Natural killer cell (primary cell): ENCODE measurements around the gene REG1A. TPM values are rescaled to one million over a fixed set of nuclear protein-coding genes. Genes with fewer than 3 reads are reported as not detected.

Experiments used
- ATAC-seq, 3 donors: fragments of 150-1000 bp in 2 of 3; fragments of 200-7000 bp in 1 of 3; cut with Tn5 transposase; 1 replicate in 1 of 3; 2 replicates in 2 of 3; pipeline ENCODE4 v1.10.0; 2021; ENCODE audit warnings: mild to moderate bottlenecking in 2 of 3, moderate library complexity in 2 of 3
- DNase-seq, 2 donors: peaks; one replicate each; pipeline versions ENCODE4 v3.0.0 to v3.0.0-alpha.2; 2013 to 2021; ENCODE audit warnings: mixed read lengths in 1 of 2
- H3K27ac ChIP-seq: one replicate; pipeline ENCODE4 v1.5.1; 2013; ENCODE audit warnings: mild to moderate bottlenecking, low read length
- H3K27me3 ChIP-seq: one replicate; pipeline ENCODE4 v1.6.1; 2013; ENCODE audit warnings: low read length; ENCODE audit not compliant: control insufficient read depth, insufficient read depth
- H3K36me3 ChIP-seq: one replicate; pipeline ENCODE4 v1.6.1; 2013; ENCODE audit warnings: low read length; ENCODE audit not compliant: control insufficient read depth, insufficient read depth
- H3K4me1 ChIP-seq: one replicate; pipeline ENCODE4 v1.6.1; 2013; ENCODE audit warnings: low read length; ENCODE audit not compliant: control insufficient read depth, insufficient read depth
- H3K4me3 ChIP-seq: one replicate; pipeline ENCODE4 v1.5.1; 2013; ENCODE audit warnings: low read length
- H3K9me3 ChIP-seq: one replicate; pipeline ENCODE4 v1.6.1; 2013; ENCODE audit warnings: low read length; ENCODE audit not compliant: control insufficient read depth, insufficient read depth
- H3K27ac Mint-ChIP-seq, 2 donors: one replicate each; pipeline ENCODE4 v1.8.0; 2022; ENCODE audit warnings: mild to moderate bottlenecking in 2 of 2, mixed read lengths in 2 of 2, moderate library complexity in 1 of 2
- H3K27me3 Mint-ChIP-seq, 2 donors: one replicate each; pipeline ENCODE4 v1.8.0; 2022; ENCODE audit warnings: low read depth in 2 of 2, mixed read lengths in 2 of 2
- H3K36me3 Mint-ChIP-seq: one replicate; pipeline ENCODE4 v1.8.0; 2022; ENCODE audit warnings: mixed read lengths
- H3K4me1 Mint-ChIP-seq, 2 donors: one replicate each; pipeline ENCODE4 v1.8.0; 2022; ENCODE audit warnings: mixed read lengths in 2 of 2
- H3K4me3 Mint-ChIP-seq: one replicate; pipeline ENCODE4 v1.8.0; 2022; ENCODE audit warnings: mild to moderate bottlenecking, moderate library complexity, mixed read lengths
- H3K9me3 Mint-ChIP-seq, 2 donors: one replicate each; pipeline ENCODE4 v1.8.0; 2022; ENCODE audit warnings: mixed read lengths in 2 of 2
- CTCF ChIP-seq: fragments of 200-600 bp; IDR thresholded peaks from one replicate; pipeline ENCODE4 v1.8.0; 2022; ENCODE audit warnings: antibody characterized with exemption
- WGBS: methylation state at CpG from one replicate; pipeline ENCODE4 v1.1.7; 2013; ENCODE audit warnings: missing lambda C conversion rate; ENCODE audit not compliant: insufficient coverage; 5-methylcytosine and 5-hydroxymethylcytosine counted together
- intact Hi-C: fragments of 100-400 bp; cut with micrococcal nuclease; formaldehyde crosslinking; loops from one replicate; pipeline ENCODE4 v1.14.2; 2022
- total RNA-seq, 4 donors: library from RNA; stranded (reverse); fragments of 120-200 nt in 1 of 4; gene quantifications; one replicate each; pipeline versions ENCODE4 v1.2.3 to v1.2.4, GENCODE V29; 2013 to 2022

The REG1A gene
- total RNA-seq, 3 donors from 2014 or later (not counting 1 experiment from before 2014, with no cell fraction given), result not detected

DNA sequence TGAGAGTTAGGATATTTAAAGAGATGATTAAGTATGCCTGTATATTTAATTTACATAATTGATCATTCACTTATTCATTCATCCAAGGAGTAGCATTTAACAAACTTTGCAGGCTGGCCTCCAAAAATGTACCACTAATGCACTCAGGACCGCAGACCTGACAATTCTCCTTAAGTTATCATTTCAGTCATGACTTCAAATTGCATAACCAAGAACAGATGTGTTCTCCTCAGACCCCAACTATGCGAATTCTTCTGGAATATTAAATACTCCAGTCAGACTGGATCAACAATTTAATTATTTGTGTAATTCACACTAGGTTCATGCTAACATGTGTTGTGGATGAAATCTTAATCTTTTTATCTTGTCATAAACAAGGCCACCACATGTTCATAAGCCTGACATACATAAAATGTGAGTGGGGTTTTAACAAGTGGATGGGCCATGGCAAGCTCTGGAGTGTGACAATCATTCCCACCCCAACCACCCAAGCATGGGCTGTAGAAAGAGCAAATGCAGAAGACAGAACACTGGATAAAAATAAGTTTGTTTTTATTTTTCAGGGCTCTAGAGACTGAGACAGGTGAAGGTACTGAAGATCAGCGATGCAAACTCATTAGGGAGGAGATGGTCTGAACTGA is 35.7 kb upstream of the REG1A start:
- Histone ChIP-seq H3K4me3 (no peak overlapping the region), H3K36me3 (no peaks in the 10 kb centered on the region), H3K27ac (no peak overlapping the region), H3K27me3 (no peaks in the 10 kb centered on the region), H3K9me3 (peaks cover 4% of the 10 kb centered on the region), H3K4me1 (no peaks in the 10 kb centered on the region)
- H3K27me3 Mint-ChIP-seq, result no peaks in the 10 kb centered on the region
- H3K4me3 Mint-ChIP-seq, result no peak overlapping the region
- no peaks in the 10 kb centered on the region for H3K4me1 Mint-ChIP-seq
- intact Hi-C loops, result no loop called here
- DNase-seq, result no peak
- H3K36me3 Mint-ChIP-seq, result no peaks in the 10 kb centered on the region
- no peak for ATAC-seq
- peaks cover 12 to 28% of the 10 kb centered on the region in 2 donors for H3K9me3 Mint-ChIP-seq
- TF ChIP-seq CTCF, result no peak
- WGBS, result 84% methylated on average over 2 of the region's 3 CpGs
- no peak overlapping the region for H3K27ac Mint-ChIP-seq

DNA sequence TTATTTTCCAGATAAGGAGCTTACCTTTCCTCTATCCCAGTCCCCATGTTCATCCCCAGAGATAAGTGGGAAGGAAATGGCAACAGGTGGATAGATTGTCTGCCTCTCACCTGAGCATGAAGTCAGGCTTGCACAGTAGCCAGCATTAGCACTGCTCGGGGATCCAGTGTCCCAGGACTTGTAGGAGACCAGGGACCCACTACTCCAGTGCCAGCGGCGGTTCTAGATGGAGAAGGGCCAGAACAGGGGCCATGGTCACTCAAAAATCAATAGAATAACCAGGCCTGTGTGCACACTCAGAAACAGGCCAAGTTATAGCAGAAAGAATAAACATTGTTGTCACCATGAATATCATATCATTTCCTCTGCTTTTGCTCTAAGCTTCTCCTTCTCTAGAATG is 34.9 kb upstream of the REG1A start:
- H3K27ac ChIP-seq, result no peak overlapping the region
- H3K4me1 Mint-ChIP-seq, result no peaks in the 10 kb centered on the region
- H3K36me3 Mint-ChIP-seq, result no peaks in the 10 kb centered on the region
- WGBS, result 87% methylated on average over 3 of the region's 3 CpGs
- H3K4me3 ChIP-seq, result no peak overlapping the region
- peaks cover 4% of the 10 kb centered on the region for H3K9me3 ChIP-seq
- H3K27me3 ChIP-seq, result no peaks in the 10 kb centered on the region
- H3K9me3 Mint-ChIP-seq, result peaks cover 12 to 24% of the 10 kb centered on the region in 2 donors
- ATAC-seq (no peak), DNase-seq (no peak)
- no peaks in the 10 kb centered on the region for H3K36me3 ChIP-seq
- no peak for TF ChIP-seq CTCF
- intact Hi-C loops, result no loop called here
- H3K27me3 Mint-ChIP-seq, result no peaks in the 10 kb centered on the region
- no peaks in the 10 kb centered on the region for H3K4me1 ChIP-seq
- H3K4me3 Mint-ChIP-seq, result no peak overlapping the region
- H3K27ac Mint-ChIP-seq, result no peak overlapping the region

GRCh38 chr2:79086255-79086654 is 34.0 kb upstream of the REG1A start:
- Histone ChIP-seq H3K9me3 (peaks cover 4% of the 10 kb centered on the region), H3K4me3 (no peak overlapping the region), H3K27me3 (no peaks in the 10 kb centered on the region), H3K4me1 (no peaks in the 10 kb centered on the region), H3K27ac (no peak overlapping the region), H3K36me3 (no peaks in the 10 kb centered on the region)
- Mint-ChIP-seq H3K4me3 (no peak overlapping the region), H3K9me3 (peaks cover 6 to 18% of the 10 kb centered on the region in 2 donors), H3K27ac (no peak overlapping the region), H3K4me1 (no peaks in the 10 kb centered on the region), H3K36me3 (no peaks in the 10 kb centered on the region), H3K27me3 (no peaks in the 10 kb centered on the region)
- intact Hi-C loops, result no loop called here
- ATAC-seq (no peak), DNase-seq (no peak)
- no peak for TF ChIP-seq CTCF
- WGBS, result 91% methylated on average over 4 of the region's 4 CpGs

DNA sequence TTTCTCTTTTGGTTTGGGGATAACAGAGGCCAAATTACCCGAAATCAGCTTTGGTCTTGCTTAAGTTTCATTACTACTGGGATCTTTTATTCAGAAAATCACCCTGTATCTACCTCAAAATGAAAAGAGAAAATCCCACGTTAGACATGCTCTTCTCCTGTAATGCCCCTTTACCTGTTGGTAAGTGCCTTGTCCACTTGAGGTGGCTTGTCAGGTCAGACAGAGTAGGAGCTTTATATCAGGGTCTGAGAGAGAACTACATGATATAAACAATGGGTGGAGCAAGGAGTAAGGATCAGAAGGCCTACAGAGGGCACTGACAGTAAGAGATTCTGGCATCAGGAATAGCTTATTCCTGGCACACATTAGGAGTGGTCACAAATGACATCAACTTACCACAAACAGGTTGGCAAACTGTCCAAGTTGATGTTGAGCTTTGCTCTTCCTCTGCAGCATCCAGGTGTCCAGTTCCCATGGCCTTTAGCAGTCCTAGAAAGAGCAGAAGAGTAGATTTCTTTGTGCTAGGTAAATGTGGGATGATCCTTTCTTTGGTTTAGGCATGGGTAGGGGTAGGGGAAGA is 32.4 kb upstream of the REG1A start, which contains the start of gene REG1B:
REG1B (minus strand) TSS at position 209 of the 580 bp plus-strand sequence. CDS start 381 bp downstream, outside the sequence.
- no peaks in the 10 kb centered on the region for H3K36me3 Mint-ChIP-seq
- H3K9me3 Mint-ChIP-seq, result peaks cover 6 to 7% of the 10 kb centered on the region in 2 donors
- H3K4me1 ChIP-seq, result no peaks in the 10 kb centered on the region
- H3K27me3 Mint-ChIP-seq, result no peaks in the 10 kb centered on the region
- no peak for TF ChIP-seq CTCF
- H3K27ac ChIP-seq, result no peak within 1 kb of the TSS
- peaks cover 2% of the 10 kb centered on the region for H3K9me3 ChIP-seq
- H3K4me3 ChIP-seq, result no peak within 1 kb of the TSS
- H3K36me3 ChIP-seq, result no peaks in the 10 kb centered on the region
- H3K27ac Mint-ChIP-seq, result no peak within 1 kb of the TSS
- H3K4me3 Mint-ChIP-seq, result no peak within 1 kb of the TSS
- intact Hi-C loops, result no loop called here
- WGBS, result 73% methylated on average over 2 of the region's 2 CpGs
- no peak for ATAC-seq
- H3K27me3 ChIP-seq, result no peaks in the 10 kb centered on the region
- no peaks in the 10 kb centered on the region for H3K4me1 Mint-ChIP-seq
- no peak for DNase-seq
